ENCODE data around the gene ZNF341.

The ZNF341 gene

DNA sequence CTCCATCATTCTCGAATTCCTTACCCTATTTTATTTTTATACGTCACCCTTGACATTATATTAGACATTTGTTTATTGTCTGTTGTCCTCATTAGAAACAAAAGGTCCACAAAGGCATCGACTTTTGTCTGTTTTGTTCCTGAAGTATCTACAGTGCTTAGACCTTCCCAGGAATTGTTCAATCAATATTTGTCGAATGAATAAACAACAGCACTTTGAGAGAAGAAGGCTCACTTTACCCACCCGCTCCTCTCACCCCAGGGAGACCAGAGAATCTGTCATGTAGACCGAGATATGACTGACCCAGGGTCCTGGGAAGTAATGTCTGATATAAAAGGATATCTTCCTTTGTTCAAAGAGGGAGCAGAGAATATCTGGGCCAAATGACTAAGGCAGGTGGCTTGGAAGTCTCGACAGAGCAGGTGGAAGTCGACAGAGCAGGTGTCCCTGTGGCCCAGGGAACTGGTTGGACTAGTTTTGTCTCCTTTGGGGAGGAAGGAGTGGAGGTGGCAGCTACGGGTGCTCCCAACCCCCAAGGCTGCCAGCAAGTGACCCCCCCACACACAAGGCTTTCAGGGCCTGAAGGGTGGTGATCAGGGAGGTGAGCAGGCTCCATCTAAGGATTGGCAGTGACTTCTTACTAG lies 64.6 kb downstream of the ZNF341 start:
- DNase-seq (ENCODE audit: low spot score), result no peak

DNA sequence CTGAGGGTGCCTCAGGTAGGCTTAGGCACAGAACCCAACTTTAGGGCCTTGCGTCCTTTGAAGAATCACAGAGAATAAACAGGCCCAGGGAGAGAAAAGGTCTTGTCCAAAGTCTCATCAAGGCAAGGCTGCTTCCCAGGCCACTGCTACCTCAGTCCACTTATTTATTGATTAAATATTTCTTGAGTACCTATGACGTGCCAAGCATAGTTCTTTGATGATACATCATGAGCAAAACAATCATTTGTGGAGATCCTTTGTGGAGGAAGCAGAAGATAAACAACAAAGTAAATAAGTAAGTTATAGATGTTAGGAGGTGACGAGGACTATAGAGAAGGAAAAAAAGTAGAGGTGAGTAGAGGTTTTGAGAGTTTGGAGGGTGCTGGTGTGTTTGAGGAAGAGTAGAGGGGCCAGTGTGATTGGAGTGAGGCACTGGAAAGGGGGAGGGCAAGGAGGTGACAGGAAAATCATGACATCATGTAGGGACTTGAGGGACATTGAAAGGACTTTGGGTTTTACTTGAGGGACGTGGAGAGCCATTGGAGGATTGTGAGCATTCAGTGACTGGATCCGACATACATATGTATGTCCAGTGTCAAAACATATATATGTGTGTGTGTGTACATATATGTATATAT lies 65.2 kb downstream of the ZNF341 start:
- DNase-seq (ENCODE audit: low spot score), result no peak

DNA sequence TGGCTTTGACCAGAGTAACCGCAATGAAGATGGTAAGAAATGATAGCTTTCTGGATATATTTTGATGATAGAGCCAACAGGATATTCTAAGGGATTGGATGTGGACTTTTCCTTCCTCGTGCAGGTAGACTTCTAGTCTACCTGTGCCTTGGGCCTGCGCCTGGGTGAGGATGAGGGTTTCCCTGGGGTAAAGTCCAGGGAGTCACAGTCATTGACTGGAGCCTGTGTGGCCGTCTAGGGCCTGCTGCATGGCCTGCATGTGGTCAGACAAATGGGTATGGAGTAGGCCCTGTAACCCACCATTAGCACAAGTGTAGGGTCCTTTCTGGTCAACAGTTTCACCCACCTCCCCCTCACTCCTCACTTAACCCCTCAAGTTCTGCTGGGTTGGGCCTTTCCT lies 66.6 kb downstream of the ZNF341 start:
- no peak for DNase-seq (ENCODE audit: low spot score)

DNA sequence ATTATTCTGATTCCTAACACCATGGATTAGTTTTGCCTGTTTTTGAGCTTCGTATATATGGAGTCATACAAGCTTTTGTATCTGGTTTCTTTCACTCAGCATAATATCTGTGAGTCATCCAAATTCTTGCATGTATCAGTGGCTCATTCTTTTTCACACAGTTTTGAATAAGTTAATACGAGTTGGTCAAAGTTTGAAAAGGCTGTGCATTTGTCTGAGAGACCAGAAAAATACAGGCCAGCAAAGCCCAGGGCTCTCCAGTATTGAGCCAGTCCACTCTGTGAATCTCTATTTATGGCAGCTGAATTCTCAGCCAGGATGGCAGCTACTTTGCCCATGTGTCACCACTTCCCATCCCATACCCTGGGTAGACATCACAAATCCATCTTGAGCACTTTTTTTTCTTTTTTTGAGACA lies 72.1 kb downstream of the ZNF341 start:
- no peak for DNase-seq (ENCODE audit: low spot score)

DNA sequence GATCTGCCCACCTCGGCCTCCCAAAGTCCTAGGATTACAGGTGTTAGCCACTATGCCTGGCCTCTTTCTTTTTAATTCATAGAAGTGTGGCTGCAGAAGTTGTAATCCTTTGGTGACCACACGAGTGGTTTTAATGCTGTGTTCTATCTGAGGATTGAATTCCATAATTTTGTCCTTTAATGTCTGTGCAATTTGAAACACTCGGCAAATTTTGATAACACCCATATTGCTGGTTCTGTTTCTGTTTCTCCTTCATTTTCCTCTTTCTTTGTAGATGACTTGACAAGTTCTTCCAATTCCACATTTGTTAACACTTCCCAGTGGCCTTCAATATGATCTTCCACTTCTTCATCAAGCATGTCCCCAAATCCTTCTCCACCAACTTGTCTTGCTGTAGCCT lies 76.6 kb downstream of the ZNF341 start:
- DNase-seq (ENCODE audit: low spot score), result no peak

DNA sequence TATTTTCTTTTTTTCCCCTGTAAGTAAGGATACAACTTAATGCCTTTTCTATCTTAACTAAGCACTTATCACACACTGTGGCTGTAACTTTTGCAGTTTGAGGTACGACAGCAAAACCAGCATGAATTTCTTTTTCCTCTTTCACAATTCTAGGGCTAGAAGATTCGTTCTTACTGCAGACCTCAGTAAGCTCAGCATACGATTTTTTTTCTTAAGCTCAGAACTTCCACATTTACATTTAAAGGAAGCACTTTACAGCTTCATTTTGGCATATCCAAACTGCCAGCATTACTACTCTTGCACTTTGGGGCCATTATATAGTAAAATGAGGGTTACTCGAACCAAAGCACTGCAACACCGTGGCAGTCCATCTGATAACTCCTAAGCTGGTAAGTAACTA lies 78.5 kb downstream of the ZNF341 start:
- no peak for DNase-seq (ENCODE audit: low spot score)

DNA sequence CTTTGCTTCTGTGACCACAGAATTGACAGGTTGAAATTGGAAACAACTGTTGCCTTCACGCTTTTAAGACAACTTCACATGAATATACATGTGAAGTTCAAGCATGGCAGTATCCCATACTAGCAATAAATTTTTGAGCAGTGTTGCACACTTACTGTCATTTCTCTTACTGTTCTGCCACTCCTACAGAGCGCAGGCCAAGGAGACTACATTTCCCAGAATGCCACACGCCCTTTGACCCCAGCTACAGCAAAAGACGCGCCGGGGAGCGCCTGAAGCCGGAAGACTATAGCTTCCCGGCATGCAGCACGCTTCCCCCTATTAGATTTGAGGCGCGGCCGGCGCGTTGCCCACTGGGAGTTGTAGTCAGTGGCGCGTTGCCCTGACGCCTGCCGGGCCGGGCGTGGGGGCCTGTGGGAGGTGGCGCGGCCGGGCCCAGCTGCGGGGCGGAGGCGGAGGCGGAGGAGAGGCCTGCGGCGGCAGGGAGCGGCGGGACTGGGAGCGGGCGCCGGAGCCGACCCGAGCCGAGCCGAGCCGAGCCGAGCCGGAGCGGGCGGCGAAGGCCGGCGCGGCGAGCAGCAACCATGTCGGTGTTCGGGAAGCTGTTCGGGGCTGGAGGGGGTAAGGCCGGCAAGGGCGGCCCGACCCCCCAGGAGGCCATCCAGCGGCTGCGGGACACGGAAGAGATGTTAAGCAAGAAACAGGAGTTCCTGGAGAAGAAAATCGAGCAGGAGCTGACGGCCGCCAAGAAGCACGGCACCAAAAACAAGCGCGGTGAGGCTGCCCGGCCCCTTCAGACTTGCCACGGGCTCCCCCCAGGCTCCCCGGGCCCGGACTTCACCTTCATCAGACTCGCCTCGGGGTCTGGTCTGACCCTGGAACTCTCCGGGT lies 79.3 kb downstream of the ZNF341 start, which contains the start of gene CHMP4B:
Gene CHMP4B (plus strand): TSS at position 464 of the 891 bp plus-strand sequence. CDS start 121 bp downstream, at position 585.
- peak; percentile 99 for DNase-seq (ENCODE audit: low spot score)

DNA sequence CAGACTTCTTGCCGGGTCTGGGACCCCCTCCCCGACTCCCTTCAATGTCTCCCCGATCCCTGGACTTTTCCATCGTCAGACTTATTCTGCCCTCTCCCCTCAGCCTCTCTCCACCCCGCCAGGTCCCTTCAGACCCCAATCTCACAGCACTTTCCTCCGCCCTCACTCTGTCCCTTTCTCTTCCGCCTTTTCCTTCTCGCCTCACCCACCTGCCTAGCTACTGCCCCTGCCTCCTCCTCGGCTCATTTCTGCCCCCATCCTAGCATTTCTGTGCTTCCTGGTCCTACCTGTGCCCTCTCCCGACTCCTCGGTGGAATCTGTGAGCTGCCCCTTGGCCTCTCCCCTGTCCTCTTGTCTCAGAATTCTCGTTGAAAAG lies 80.0 kb downstream of the ZNF341 start:
- no peak for DNase-seq (ENCODE audit: low spot score)

DNA sequence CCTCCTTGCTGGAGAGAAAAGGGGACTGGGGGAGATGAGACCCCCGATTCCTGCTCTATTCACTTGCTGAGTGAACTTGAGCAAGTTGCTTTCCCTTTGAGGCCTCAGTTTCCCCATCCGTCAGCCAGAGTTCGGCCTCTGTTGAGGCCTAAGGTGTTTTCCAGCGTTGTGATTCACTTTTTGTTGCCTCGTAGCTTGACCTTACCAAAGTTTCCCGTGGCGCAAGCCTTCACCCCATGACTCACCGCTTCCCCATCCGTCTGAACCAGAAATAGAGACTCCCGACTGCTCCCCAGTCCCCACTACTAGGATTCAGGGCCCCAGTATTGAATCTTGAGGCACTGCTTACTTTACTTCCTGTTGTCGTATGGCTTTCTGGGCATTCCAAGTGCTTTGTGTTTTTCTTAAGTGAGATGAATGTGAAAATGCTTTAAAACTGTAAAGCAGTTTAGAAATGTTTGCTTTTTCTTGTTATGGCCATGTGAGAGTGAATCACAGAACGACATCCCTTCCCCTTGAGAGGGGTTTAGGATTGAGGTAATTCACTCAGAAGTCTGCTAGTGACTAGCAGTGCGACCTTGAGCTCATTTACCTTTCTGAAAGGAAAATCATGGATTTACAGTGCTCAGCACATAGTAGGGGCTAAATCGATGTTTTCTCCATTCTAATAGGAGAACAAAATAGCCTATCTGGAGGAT lies 80.5 kb downstream of the ZNF341 start:
- DNase-seq (ENCODE audit: low spot score), result peak; percentile 29

DNA sequence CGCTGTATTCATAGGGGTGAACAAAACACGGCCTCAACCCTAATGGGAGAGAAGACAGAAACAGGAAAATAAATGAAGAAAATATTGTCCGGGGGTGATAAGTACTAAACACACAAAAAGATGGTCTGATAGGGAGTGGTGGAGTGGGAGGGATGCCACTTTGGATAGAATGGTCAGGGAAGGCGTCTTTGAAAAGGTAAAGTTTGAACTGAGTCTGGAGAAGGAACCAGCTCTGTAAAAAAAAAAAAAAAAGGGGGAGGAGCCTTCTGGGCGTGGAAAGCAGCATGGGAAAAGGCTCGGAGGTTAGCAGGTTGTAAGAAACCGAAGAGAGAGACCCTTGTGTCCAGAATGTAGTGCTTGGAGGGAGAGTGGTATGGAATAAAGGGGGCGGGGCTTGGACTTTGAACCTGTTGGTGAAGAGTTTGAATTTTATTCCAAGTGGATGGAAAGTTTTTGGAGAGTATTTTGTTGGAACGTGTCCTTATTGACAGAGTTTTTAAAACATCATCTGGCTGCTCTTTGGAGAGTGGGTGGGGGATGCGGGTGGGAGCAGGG lies 81.2 kb downstream of the ZNF341 start:
- no peak for DNase-seq (ENCODE audit: low spot score)

DNA sequence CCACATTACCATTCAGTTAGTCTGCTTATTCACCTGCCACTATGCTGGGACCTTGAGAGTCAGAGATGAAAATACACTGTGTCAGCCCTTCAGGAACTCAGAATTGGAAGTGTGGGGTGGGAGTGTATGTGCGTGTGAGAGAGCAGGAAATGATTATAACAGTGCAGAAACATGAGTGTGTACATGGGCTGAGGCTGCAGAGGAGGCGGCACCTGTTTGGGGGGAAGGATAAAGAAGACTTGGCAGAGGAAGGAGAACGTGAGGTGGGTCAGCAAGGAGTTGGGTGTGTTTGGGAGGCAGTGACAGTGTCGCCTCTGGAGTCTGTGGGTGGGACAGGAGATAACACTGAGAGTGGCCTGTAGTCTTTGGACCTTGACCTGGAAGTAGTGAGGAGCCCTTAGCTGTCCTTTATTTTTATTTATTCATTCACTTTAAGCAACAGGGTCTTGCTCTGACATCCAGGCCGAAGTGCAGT lies 82.5 kb downstream of the ZNF341 start:
- DNase-seq (ENCODE audit: low spot score), result no peak

DNA sequence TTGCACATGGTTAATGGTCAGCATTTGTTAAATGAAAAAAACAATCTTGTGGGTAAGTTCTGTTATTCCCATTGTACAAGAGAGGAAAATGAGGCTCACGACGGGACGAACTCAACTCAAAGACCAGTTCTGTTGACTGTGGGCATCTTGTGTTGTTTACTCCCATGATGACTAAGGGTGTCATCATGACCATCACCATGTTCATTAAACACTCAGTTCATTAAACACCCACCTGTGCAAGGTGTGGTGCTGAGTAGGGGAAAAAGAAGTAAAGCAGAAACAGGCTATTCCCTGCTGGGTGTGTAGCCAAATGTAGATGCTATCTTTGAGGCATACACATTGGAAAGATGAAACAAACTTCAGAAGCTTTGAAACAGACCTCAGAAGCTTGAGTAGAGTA lies 83.9 kb downstream of the ZNF341 start:
- no peak for DNase-seq (ENCODE audit: low spot score)

DNA sequence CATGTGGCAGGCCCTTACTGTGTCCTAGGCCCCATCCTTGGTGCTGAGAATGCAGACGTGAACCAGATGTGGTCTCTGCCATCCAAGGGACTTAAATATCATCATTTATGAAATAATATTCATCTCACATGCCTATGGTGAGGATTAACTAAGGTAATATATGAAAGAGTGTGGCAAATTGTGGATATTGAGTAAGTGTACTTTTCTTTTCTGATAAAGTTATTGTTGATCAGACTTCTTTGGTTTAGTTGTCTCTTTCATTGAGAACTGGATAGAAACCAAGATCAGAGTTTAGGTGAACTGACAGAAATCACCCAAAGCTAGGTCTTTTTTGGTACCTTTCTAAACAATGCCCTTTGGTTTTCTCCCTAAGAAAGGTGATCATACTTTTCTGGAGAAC lies 84.4 kb downstream of the ZNF341 start:
- no peak for DNase-seq (ENCODE audit: low spot score)

DNA sequence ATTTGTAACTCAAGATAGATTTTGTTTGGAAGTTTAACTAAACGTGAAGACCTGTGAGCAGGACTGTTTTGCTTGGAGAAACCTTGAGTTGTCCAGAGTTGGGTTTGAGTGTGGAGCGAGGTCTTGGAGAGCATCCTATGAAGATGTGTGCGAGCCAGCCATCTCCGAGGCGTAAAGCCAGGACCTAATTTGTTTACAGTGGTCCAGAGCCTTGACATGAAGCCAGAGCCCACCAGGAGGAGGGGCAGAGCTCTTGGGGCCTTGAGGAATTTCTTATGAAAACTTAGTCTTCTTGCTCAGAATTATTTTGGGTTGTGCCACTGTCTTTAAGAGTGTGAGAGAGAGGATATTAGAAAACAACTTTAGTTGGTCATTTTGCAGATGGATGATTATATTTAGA lies 85.6 kb downstream of the ZNF341 start:
- DNase-seq (ENCODE audit: low spot score), result no peak

DNA sequence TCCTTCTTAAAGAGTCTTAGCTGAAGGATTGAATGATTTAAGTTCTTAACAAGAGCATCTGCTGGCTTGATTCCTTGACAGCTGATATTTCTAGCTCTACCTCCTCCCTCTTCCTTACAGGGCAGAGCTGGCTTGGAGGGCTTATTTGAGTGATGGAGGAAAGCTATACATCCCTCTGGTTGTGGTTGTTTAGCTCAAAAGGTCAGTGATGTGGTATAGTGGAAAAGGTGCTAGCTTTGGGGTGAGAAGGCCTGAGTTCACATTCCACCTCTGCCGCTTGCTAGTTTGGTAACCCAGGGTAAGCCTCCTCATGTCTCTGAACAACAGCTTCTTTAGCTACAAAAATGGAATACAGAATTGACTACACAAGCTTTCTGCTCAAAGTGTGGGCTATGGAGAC lies 87.7 kb downstream of the ZNF341 start:
- DNase-seq (ENCODE audit: low spot score), result no peak

DNA sequence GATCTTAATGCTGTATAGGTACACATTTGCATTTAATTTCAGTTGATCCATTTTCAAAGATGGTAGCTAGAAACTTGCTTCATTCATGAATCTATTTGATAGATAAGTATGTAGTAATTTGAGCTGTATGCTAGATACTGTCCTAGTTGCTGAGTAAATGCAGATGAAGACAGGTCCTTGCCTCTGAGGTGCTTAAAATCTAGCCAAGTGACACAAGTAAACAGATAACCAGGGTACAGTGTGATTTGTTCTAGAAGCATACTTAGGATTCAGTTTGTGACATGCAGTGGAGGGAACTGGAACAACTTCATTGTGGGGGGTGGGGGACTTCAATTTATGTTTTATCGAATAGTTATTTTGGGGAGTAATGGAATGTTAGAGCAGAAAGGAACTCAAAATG lies 88.6 kb downstream of the ZNF341 start:
- DNase-seq (ENCODE audit: low spot score), result no peak

DNA sequence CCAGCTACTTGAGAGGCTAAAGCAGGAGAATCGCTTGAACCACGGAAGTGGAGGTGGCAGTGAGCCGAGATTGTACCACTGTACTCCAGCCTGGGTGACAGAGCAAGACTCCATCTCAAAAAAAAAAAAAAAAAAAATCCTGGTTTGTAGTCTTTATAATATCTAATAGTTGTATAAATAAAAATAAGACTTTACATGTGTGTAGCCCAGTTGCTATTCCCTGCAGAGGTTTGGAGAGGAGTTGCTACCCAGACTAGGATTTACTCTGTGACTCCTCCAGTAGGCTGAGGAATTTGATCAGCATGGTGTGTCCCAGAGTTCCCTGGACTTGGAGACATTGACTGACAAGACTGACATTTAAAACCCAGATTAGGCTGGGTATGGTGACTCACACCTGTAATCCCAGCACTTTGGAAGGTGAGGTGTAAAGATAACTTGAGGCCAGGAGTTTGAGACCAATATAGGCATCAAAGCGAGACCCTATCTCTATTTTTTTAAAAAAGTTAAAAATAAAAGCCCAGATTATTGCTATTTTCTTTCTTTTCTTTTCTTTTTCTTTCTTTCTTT lies 89.6 kb downstream of the ZNF341 start:
- no peak for DNase-seq (ENCODE audit: low spot score)

DNA sequence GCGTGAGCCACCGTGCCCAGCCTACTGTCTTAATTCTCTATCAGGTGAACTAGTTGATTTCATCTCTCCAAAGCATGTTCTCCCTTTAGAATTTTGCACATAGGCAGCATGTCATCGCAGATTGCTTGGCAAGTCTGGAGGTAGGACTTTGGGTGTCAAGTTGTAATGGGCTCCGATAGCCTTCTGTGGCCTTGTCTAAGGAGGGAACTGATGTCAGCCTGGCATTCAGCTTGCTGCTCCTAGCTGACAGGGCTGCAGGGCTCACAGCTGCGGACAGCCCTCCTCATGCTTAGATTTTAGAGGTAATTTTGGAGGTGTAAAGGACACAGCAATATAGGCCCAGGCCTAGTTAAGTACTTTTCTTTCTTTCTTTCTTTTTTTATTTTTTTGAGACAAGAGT lies 90.6 kb downstream of the ZNF341 start:
- DNase-seq (ENCODE audit: low spot score), result no peak

DNA sequence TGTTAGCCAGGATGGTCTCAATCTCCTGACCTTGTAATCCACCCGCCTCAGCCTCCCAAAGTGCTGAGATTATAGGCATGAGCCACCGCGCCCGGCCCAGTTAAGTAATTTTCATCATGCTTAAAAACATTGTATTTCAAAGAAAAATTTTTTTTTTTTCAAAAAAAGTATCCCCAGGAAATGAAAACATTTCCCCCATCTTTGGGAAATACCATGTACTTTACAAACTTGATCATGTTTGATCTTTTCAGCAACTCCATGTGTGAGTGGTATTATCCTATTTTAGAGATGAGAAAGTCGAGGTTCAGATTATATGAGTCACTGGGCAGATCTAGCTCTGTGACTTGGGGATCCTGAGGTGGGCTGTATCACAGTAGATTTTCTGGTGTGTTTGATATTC lies 91.2 kb downstream of the ZNF341 start:
- DNase-seq (ENCODE audit: low spot score), result no peak

DNA sequence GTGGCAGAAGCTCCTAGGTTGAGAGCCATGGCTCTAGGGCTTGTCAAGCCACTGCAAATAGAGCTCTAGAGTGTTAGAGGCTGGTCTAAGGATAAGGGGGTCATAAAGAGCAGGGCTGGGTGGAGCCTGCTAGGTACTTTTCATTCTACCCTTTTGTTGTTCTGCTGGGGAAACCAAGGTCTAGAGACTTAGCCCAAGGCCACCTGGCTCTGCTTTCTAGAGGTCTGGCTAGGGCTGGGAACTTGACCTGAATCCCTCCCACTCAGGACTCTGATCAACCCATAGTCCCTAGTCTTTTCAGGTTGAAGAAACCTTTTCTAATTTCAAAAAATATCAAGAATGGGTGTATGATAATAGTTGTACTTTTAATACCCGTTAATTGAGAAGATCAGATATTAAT lies 93.1 kb downstream of the ZNF341 start:
- DNase-seq (ENCODE audit: low spot score), result no peak

All from activated CD4-positive, alpha-beta T cell treated with anti-CD3 and anti-CD28 coated beads, Interleukin-2, Interleukin-4, amounts not matched to agents 100 ng/mL and 50 ng/mL, durations not matched to agents 16 hours and 8 hours (primary cell).